ENCODE measurements around the gene EFCAB5. TPM values are rescaled to one million over a fixed set of nuclear protein-coding genes. Genes with fewer than 3 reads are reported as not detected.

Gene EFCAB5
- total and polyA plus RNA-seq, 2 of the 13 experiments (the other 11 are each of a cell fraction or from before 2014, with no cell fraction given): 0.15 TPM; not detected in 1

DNA sequence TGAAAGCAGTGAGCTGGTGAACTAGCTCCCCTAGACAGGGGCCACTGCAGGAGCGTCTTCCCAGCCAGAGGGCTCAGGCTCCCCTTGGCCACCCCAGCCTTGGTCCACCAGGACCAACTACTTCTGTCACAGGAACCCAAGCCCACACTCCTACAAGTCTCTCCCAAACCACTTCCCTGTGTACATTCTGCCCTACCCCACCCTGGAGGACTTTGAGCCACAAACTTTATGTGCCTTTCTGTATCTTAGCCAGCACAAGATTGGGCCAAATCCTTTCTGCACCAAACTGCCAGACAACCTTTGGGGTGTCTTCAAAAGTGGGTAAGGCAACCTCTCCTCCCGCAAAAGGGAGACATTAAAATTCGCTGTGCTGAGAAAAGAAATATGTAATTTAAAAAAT is 31.6 kb downstream of the EFCAB5 start (continued):
- TF ChIP-seq, protein P1, sequence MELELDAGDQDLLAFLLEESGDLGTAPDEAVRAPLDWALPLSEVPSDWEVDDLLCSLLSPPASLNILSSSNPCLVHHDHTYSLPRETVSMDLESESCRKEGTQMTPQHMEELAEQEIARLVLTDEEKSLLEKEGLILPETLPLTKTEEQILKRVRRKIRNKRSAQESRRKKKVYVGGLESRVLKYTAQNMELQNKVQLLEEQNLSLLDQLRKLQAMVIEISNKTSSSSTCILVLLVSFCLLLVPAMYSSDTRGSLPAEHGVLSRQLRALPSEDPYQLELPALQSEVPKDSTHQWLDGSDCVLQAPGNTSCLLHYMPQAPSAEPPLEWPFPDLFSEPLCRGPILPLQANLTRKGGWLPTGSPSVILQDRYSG (CRISPR knock-in tag; IDR thresholded peaks at IDR 0.05): no peak
- TF ChIP-seq CEBPB (IDR thresholded peaks at IDR 0.05; ENCODE audit: borderline replicate concordance, low read depth, low read length): no peak

GRCh38 chr17:29977836-29978235 is 36.4 kb downstream of the EFCAB5 start:
- Histone ChIP-seq H3K9ac (ENCODE audit: insufficient read depth, low read depth, low read length) (no peak overlapping the region), H3K4me1 (ENCODE audit: insufficient read depth, low read length) (no peaks in the 10 kb centered on the region), H4K20me1 (ENCODE audit: insufficient read depth, low read length) (no peaks in the 10 kb centered on the region), H3K9me3 (ENCODE audit: low read length) (no peaks in the 10 kb centered on the region), H3K27me3 (ENCODE audit: control insufficient read depth in 1 of 2, insufficient read depth in 2 of 2, low read length in 2 of 2) (no peaks in the 10 kb centered on the region), H3K27ac (ENCODE audit: extremely low read length, insufficient read depth, low read length) (no peak overlapping the region), H3K79me2 (ENCODE audit: insufficient read depth, low read length) (no peaks in the 10 kb centered on the region), H2AFZ (ENCODE audit: low read length) (no peak overlapping the region), H3K36me3 (replicated peaks in 1 of 2; ENCODE audit: control insufficient read depth in 1 of 2, insufficient read depth in 2 of 2, low read length in 2 of 2) (no peaks in the 10 kb centered on the region), H3K4me3 (replicated peaks in 1 of 3; ENCODE audit: insufficient read depth in 1 of 3, low read depth in 2 of 3, low read length in 3 of 3) (no peak overlapping the region), H3K4me2 (ENCODE audit: low read depth, low read length) (no peak overlapping the region)
- ATAC-seq (no peak), FAIRE-seq (no peak), DNase-seq (ENCODE audit: low spot score) (no peak)
- ChIA-PET POLR2A (no interaction called here), CTCF (ENCODE audit: low intra/inter-chr PET ratio, low total read pairs) (no interaction called here)
- BruUV-seq (replicated peaks): no TSS peak
- 3% methylated on average over 1 of the region's 1 CpG for WGBS (ENCODE audit: low lambda C conversion rate)
- intact Hi-C loops (cut with micrococcal nuclease; ENCODE audit: unreplicated experiment): no loop called here
- in situ Hi-C loops (cut with HindIII; ENCODE audit: extremely low pct_ligation_motif_present, low pct_unique_long_range_greater_than_20kb): no loop called here
- TF ChIP-seq, protein P2, sequence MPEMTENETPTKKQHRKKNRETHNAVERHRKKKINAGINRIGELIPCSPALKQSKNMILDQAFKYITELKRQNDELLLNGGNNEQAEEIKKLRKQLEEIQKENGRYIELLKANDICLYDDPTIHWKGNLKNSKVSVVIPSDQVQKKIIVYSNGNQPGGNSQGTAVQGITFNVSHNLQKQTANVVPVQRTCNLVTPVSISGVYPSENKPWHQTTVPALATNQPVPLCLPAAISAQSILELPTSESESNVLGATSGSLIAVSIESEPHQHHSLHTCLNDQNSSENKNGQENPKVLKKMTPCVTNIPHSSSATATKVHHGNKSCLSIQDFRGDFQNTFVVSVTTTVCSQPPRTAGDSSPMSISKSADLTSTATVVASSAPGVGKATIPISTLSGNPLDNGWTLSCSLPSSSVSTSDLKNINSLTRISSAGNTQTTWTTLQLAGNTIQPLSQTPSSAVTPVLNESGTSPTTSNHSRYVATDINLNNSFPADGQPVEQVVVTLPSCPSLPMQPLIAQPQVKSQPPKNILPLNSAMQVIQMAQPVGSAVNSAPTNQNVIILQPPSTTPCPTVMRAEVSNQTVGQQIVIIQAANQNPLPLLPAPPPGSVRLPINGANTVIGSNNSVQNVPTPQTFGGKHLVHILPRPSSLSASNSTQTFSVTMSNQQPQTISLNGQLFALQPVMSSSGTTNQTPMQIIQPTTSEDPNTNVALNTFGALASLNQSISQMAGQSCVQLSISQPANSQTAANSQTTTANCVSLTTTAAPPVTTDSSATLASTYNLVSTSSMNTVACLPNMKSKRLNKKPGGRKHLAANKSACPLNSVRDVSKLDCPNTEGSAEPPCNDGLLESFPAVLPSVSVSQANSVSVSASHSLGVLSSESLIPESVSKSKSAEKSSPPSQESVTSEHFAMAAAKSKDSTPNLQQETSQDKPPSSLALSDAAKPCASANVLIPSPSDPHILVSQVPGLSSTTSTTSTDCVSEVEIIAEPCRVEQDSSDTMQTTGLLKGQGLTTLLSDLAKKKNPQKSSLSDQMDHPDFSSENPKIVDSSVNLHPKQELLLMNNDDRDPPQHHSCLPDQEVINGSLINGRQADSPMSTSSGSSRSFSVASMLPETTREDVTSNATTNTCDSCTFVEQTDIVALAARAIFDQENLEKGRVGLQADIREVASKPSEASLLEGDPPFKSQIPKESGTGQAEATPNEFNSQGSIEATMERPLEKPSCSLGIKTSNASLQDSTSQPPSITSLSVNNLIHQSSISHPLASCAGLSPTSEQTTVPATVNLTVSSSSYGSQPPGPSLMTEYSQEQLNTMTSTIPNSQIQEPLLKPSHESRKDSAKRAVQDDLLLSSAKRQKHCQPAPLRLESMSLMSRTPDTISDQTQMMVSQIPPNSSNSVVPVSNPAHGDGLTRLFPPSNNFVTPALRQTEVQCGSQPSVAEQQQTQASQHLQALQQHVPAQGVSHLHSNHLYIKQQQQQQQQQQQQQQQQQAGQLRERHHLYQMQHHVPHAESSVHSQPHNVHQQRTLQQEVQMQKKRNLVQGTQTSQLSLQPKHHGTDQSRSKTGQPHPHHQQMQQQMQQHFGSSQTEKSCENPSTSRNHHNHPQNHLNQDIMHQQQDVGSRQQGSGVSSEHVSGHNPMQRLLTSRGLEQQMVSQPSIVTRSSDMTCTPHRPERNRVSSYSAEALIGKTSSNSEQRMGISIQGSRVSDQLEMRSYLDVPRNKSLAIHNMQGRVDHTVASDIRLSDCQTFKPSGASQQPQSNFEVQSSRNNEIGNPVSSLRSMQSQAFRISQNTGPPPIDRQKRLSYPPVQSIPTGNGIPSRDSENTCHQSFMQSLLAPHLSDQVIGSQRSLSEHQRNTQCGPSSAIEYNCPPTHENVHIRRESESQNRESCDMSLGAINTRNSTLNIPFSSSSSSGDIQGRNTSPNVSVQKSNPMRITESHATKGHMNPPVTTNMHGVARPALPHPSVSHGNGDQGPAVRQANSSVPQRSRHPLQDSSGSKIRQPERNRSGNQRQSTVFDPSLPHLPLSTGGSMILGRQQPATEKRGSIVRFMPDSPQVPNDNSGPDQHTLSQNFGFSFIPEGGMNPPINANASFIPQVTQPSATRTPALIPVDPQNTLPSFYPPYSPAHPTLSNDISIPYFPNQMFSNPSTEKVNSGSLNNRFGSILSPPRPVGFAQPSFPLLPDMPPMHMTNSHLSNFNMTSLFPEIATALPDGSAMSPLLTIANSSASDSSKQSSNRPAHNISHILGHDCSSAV (CRISPR knock-in tag; IDR thresholded peaks at IDR 0.05; ENCODE audit: borderline replicate concordance): no peak
- no peak for TF ChIP-seq ARHGAP35 (CRISPR knock-in tag; IDR thresholded peaks at IDR 0.05; ENCODE audit: borderline replicate concordance)
- TF ChIP-seq, protein P3, sequence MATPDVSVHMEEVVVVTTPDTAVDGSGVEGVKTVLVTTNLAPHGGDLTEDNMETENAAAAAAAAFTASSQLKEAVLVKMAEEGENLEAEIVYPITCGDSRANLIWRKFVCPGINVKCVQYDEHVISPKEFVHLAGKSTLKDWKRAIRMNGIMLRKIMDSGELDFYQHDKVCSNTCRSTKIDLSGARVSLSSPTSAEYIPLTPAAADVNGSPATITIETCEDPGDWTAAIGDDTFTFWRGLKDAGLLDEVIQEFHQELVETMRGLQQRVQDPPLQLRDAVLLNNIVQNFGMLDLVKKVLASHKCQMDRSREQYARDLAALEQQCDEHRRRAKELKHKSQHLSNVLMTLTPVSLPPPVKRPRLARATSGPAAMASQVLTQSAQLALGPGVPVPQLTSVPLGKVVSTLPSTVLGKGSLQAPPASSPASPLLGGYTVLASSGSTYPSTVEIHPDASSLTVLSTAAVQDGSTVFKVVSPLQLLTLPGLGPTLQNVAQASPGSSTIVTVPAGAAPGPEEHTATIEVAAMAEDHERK (CRISPR knock-in tag; IDR thresholded peaks at IDR 0.05; ENCODE audit: low read depth): no peak
- no peak for TF ChIP-seq HNF4G (IDR thresholded peaks at IDR 0.05; ENCODE audit: borderline replicate concordance, low read depth, low read length)
- TF ChIP-seq HNF4G (CRISPR knock-in tag; IDR thresholded peaks at IDR 0.05; ENCODE audit: borderline replicate concordance, low read depth): no peak
- no peak for TF ChIP-seq POLR2A (IDR thresholded peaks at IDR 0.05; ENCODE audit: insufficient read depth in 1 of 2, low read depth in 2 of 2, low read length in 2 of 2)
- TF ChIP-seq ZNF781 (CRISPR knock-in tag; IDR thresholded peaks at IDR 0.05; ENCODE audit: borderline replicate concordance, not compliant biosample characterization): no peak
- no peak for TF ChIP-seq GPN1 (CRISPR knock-in tag; IDR thresholded peaks at IDR 0.05; ENCODE audit: borderline replicate concordance)
- TF ChIP-seq FOXC1 (CRISPR knock-in tag; IDR thresholded peaks at IDR 0.05; ENCODE audit: borderline replicate concordance): no peak
- TF ChIP-seq HMGA1 (CRISPR knock-in tag; conservative IDR thresholded peaks at IDR 0.05): no peak
- no peak for TF ChIP-seq ZNF263 (CRISPR knock-in tag; IDR thresholded peaks at IDR 0.05)
- no peak for TF ChIP-seq PHB2 (IDR thresholded peaks at IDR 0.05; ENCODE audit: partially characterized antibody)
